Measurements from ENCODE around the gene CDON.

CDON gene

GRCh38 chr11:126008956-126009355 lies 53.7 kb downstream of the CDON start:
- H3F3A ChIP-seq (ENCODE audit: insufficient read depth), result no peaks in the 10 kb centered on the region
- no peak overlapping the region for H3K9ac ChIP-seq (ENCODE audit: low read length)
- no peaks in the 10 kb centered on the region for H3K9me2 ChIP-seq (replicated peaks; ENCODE audit: insufficient read depth, low read length)
- H3K27me3 ChIP-seq (ENCODE audit: low read length), result no peaks in the 10 kb centered on the region
- H3K79me2 ChIP-seq (ENCODE audit: insufficient read depth, low read length), result no peaks in the 10 kb centered on the region
- no peak overlapping the region for H2AFZ ChIP-seq (ENCODE audit: low read depth, low read length, severe bottlenecking)
- no peak overlapping the region for H3K4me2 ChIP-seq (ENCODE audit: low read depth, low read length, poor library complexity, severe bottlenecking)
- H4K20me1 ChIP-seq (ENCODE audit: low read depth, low read length), result no peaks in the 10 kb centered on the region
- H3K27ac ChIP-seq (ENCODE audit: low read depth, low read length), result no peak overlapping the region
- H3K9me3 ChIP-seq (ENCODE audit: insufficient read depth, low read length), result no peaks in the 10 kb centered on the region
- no peak overlapping the region for H3K4me3 ChIP-seq (ENCODE audit: insufficient read depth, low read length, poor library complexity, severe bottlenecking)
- no peak for TF ChIP-seq CTCF (IDR thresholded peaks at IDR 0.05; ENCODE audit: insufficient read depth, low read length, poor library complexity, severe bottlenecking)
- no peak for TF ChIP-seq EZH2phosphoT487 (conservative IDR thresholded peaks at IDR 0.05; ENCODE audit: low read length)
- H3K36me3 ChIP-seq (ENCODE audit: low read length), result no peaks in the 10 kb centered on the region

- Histone ChIP-seq H3K36me3 (ENCODE audit: low read length) (no peaks in the 10 kb centered on the region), H3K79me2 (ENCODE audit: insufficient read depth, low read length) (no peaks in the 10 kb centered on the region), H3K4me3 (ENCODE audit: insufficient read depth, low read length, poor library complexity, severe bottlenecking) (no peak overlapping the region), H3K4me2 (ENCODE audit: low read depth, low read length, poor library complexity, severe bottlenecking) (no peak overlapping the region), H3F3A (ENCODE audit: insufficient read depth) (no peaks in the 10 kb centered on the region), H3K27me3 (ENCODE audit: low read length) (no peaks in the 10 kb centered on the region), H3K9me2 (replicated peaks; ENCODE audit: insufficient read depth, low read length) (no peaks in the 10 kb centered on the region), H4K20me1 (ENCODE audit: low read depth, low read length) (no peaks in the 10 kb centered on the region), H3K27ac (ENCODE audit: low read depth, low read length) (no peak overlapping the region), H3K9ac (ENCODE audit: low read length) (no peak overlapping the region), H3K9me3 (ENCODE audit: insufficient read depth, low read length) (no peaks in the 10 kb centered on the region), H2AFZ (ENCODE audit: low read depth, low read length, severe bottlenecking) (no peak overlapping the region)
- TF ChIP-seq EZH2phosphoT487 (conservative IDR thresholded peaks at IDR 0.05; ENCODE audit: low read length) (no peak), CTCF (IDR thresholded peaks at IDR 0.05; ENCODE audit: insufficient read depth, low read length, poor library complexity, severe bottlenecking) (no peak)
Observed at GRCh38 chr11:126007238-126007637, 55.4 kb downstream of the CDON start.

- Histone ChIP-seq H3K9me3 (ENCODE audit: insufficient read depth, low read length) (no peaks in the 10 kb centered on the region), H3K4me3 (ENCODE audit: insufficient read depth, low read length, poor library complexity, severe bottlenecking) (no peak overlapping the region), H3K79me2 (ENCODE audit: insufficient read depth, low read length) (no peaks in the 10 kb centered on the region), H3F3A (ENCODE audit: insufficient read depth) (no peaks in the 10 kb centered on the region), H3K4me2 (ENCODE audit: low read depth, low read length, poor library complexity, severe bottlenecking) (no peak overlapping the region), H3K36me3 (ENCODE audit: low read length) (no peaks in the 10 kb centered on the region), H3K27ac (ENCODE audit: low read depth, low read length) (no peak overlapping the region), H3K9me2 (replicated peaks; ENCODE audit: insufficient read depth, low read length) (no peaks in the 10 kb centered on the region), H2AFZ (ENCODE audit: low read depth, low read length, severe bottlenecking) (no peak overlapping the region), H3K27me3 (ENCODE audit: low read length) (no peaks in the 10 kb centered on the region), H3K9ac (ENCODE audit: low read length) (no peak overlapping the region), H4K20me1 (ENCODE audit: low read depth, low read length) (no peaks in the 10 kb centered on the region)
- TF ChIP-seq EZH2phosphoT487 (conservative IDR thresholded peaks at IDR 0.05; ENCODE audit: low read length) (no peak), CTCF (IDR thresholded peaks at IDR 0.05; ENCODE audit: insufficient read depth, low read length, poor library complexity, severe bottlenecking) (no peak)
Observed at GRCh38 chr11:126006068-126006467, 56.6 kb downstream of the CDON start.

All from SU-DHL-6 (cell line).